ENCODE data around the gene FUT2. TPM values are rescaled to one million over a fixed set of nuclear protein-coding genes. Genes with fewer than 3 reads are reported as not detected.

Gene FUT2
- total and polyA plus RNA-seq, 10 of the 15 experiments (the other 5 are each of a cell fraction or from before 2014, with no cell fraction given): 0.02 to 0.13 (median 0.07) TPM; not detected in 7

DNA sequence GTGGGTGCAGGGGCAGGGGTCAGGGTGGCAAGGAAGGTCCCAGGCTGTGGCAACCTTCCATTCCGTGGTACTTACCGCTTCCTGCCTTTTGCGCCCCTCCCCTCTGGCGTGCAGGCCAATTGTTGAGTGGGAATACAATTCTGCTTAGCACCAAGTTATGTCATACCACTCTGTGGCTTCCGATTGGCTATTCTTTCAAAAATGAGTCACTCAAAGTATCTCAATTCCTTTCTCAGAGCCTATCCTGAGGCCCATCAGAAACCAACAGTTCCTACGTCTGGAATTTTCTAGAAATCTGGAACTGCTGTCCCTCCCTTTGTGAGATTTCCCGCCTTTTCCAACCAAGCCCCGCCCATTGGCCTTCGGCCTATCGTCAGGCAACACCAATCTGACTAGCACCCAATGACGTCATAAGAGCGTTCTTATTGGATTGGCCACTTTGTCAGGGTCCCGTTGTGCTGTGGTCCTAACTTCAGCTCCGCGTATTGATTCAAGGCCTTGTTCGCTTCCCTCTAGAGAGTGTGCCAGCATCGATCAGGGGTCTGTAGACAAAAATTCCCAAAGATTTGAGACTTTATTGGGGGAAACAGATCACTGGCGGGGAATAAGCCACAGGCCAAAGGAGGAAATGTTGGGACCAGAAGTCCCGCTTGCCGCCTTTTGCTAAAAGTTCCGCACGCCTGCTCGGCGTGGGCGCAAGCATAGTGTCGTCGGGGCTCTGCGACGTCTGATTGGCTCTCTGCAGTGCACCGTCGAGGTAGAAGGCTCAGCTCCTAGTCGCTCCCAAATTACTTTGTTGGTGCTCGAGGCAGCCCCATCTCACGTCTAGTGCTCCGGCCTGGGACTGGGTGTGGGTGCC lies 34.7 kb upstream of the FUT2 start (continued):
- TF ChIP-seq CTCF (IDR thresholded peaks at IDR 0.05 in 2 of 3, conservative IDR thresholded peaks at IDR 0.05 in 1 of 3; ENCODE audit: control insufficient read depth in 2 of 3, extremely low read depth in 1 of 3, insufficient read depth in 1 of 3, low read depth in 3 of 3, low read length in 3 of 3) (no peak), E2F4 (IDR thresholded peaks at IDR 0.05; ENCODE audit: low read depth, low read length) (peak; percentile 62), HCFC1 (IDR thresholded peaks at IDR 0.05; ENCODE audit: low read length) (no peak), GABPA (IDR thresholded peaks at IDR 0.05; ENCODE audit: low read depth) (no peak), SRF (IDR thresholded peaks at IDR 0.05; ENCODE audit: low read depth in 2 of 2, low read length in 2 of 2) (no peak), FOXM1 (IDR thresholded peaks at IDR 0.05; ENCODE audit: low read depth, low read length) (no peak), HDAC6 (IDR thresholded peaks at IDR 0.05; ENCODE audit: unreplicated experiment) (no peak), DPF2 (IDR thresholded peaks at IDR 0.05) (no peak; the same call in 1 of the 2 replicates), SMC3 (IDR thresholded peaks at IDR 0.05; ENCODE audit: borderline replicate concordance, low read length) (no peak), ZZZ3 (IDR thresholded peaks at IDR 0.05; ENCODE audit: control insufficient read depth, insufficient read length, low read depth) (no peak), MYC (IDR thresholded peaks at IDR 0.05; ENCODE audit: insufficient read depth, insufficient read length, insufficient replicate concordance, low read length, severe bottlenecking) (no peak), SMARCA5 (IDR thresholded peaks at IDR 0.05) (no peak), RBBP5 (conservative IDR thresholded peaks at IDR 0.05) (no peak), POU2F2 (IDR thresholded peaks at IDR 0.05; ENCODE audit: borderline replicate concordance, low read depth, low read length) (no peak), NFIC (IDR thresholded peaks at IDR 0.05; ENCODE audit: low read depth, low read length) (no peak), CBFB (IDR thresholded peaks at IDR 0.05; ENCODE audit: low read depth) (no peak), SREBF2 (IDR thresholded peaks at IDR 0.05; ENCODE audit: low read length) (no peak), NRF1 (conservative IDR thresholded peaks at IDR 0.05; ENCODE audit: low read depth, low read length) (no peak), SUZ12 (IDR thresholded peaks at IDR 0.05; ENCODE audit: unreplicated experiment) (no peak), BMI1 (IDR thresholded peaks at IDR 0.05; ENCODE audit: borderline replicate concordance) (no peak), CBX3 (IDR thresholded peaks at IDR 0.05; ENCODE audit: borderline replicate concordance, low read depth) (no peak)
- TF ChIP-seq, protein P1, sequence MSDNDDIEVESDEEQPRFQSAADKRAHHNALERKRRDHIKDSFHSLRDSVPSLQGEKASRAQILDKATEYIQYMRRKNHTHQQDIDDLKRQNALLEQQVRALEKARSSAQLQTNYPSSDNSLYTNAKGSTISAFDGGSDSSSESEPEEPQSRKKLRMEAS (IDR thresholded peaks at IDR 0.05; ENCODE audit: low read depth, low read length): no peak
- TF ChIP-seq, protein P2, sequence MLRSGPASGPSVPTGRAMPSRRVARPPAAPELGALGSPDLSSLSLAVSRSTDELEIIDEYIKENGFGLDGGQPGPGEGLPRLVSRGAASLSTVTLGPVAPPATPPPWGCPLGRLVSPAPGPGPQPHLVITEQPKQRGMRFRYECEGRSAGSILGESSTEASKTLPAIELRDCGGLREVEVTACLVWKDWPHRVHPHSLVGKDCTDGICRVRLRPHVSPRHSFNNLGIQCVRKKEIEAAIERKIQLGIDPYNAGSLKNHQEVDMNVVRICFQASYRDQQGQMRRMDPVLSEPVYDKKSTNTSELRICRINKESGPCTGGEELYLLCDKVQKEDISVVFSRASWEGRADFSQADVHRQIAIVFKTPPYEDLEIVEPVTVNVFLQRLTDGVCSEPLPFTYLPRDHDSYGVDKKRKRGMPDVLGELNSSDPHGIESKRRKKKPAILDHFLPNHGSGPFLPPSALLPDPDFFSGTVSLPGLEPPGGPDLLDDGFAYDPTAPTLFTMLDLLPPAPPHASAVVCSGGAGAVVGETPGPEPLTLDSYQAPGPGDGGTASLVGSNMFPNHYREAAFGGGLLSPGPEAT (IDR thresholded peaks at IDR 0.05; ENCODE audit: low read depth): 0 out of 2 replicates have a peak, but pooled peaks have one; percentile 29
- TF ChIP-seq, protein P3, sequence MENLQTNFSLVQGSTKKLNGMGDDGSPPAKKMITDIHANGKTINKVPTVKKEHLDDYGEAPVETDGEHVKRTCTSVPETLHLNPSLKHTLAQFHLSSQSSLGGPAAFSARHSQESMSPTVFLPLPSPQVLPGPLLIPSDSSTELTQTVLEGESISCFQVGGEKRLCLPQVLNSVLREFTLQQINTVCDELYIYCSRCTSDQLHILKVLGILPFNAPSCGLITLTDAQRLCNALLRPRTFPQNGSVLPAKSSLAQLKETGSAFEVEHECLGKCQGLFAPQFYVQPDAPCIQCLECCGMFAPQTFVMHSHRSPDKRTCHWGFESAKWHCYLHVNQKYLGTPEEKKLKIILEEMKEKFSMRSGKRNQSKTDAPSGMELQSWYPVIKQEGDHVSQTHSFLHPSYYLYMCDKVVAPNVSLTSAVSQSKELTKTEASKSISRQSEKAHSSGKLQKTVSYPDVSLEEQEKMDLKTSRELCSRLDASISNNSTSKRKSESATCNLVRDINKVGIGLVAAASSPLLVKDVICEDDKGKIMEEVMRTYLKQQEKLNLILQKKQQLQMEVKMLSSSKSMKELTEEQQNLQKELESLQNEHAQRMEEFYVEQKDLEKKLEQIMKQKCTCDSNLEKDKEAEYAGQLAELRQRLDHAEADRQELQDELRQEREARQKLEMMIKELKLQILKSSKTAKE (IDR thresholded peaks at IDR 0.05; ENCODE audit: low read depth, poor library complexity, severe bottlenecking): peak; percentile 18

Measured in GM12878 (cell line).